ENCODE measurements around the gene LRFN3.
"Not testable (repeated sequence)": the region's sequence is repeated elsewhere in the genome, so short reads cannot be mapped to it uniquely, and the experiment has no call there.

LRFN3 gene

DNA sequence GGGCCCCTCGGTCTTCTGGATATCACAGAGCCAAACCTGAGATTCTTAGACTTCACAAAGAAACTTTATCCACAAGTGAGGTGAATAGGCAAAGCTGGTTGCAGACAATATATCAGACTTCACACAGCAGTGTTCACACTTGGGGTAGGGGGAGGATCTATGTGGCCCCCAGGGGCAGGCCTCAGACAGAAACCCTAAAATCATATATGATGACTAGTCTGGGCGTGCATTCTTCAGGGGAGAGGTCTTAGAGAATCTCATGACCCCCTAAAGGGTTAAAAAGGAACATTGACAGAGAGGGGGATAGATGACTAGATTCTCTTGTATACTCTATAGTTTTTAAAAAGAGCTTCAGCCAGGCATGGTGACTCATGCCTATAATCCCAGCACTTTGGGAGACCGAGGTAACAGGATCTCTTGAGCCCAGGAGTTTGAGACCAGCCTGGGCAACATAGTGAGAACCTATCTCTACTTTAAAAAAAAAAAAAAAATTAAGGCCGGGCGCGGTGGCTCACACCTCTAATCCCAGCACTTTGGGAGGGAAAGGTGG lies 30.9 kb upstream of the LRFN3 start:
- no peak for DNase-seq

- DNase-seq, result no peak
Observed at GRCh38 chr19:35907377-35907745, 28.8 kb upstream of the LRFN3 start.

DNA sequence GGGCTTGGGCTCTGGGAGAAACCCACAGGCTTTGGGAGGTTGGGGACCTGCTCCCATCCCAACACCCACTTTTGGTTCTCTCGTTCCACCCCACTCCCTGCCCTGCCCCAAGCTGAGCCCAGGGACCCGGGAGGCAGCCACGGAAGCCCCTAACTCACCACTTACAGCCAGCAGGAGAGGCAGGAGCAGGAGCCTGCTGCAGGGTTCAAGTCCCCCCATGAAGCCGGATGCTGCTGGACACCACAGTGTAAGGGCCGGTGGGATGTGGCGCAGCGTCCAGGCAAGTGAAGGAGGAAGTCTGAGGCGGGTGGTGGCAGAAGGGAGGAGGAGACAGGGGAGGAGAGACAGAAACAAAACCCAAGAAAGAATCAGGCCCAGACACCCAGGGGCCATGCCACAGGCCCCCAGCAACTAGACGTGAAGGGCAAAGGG lies 28.1 kb upstream of the LRFN3 start, which contains the start of gene TYROBP:
TYROBP (minus strand) TSS at position 286 of the 432 bp plus-strand sequence; CDS start at position 219, 67 bp downstream.
- peak in 1 of 2 experiments; percentile 10 for DNase-seq

GRCh38 chr19:35908973-35909683 lies 27.0 kb upstream of the LRFN3 start:
- peak; percentile 98 for DNase-seq

DNA sequence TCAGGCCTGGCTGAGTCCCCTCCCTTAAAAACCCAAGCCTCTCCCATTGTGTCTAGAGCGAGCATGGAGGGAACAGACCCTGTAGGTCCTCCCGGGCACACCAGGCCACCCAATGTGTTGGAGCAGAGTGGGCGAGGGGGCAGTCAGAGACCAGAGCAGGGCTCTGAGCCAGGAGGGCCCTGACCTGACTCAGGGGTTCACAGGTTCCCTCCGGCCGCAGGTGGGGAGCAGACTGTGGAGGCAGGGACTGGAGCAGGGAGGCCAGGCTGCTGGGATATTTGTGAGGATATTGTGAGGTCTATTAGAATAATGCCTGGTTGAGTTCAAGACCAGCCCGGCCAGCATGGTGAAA lies 26.5 kb upstream of the LRFN3 start:
- DNase-seq, result no peak

DNA sequence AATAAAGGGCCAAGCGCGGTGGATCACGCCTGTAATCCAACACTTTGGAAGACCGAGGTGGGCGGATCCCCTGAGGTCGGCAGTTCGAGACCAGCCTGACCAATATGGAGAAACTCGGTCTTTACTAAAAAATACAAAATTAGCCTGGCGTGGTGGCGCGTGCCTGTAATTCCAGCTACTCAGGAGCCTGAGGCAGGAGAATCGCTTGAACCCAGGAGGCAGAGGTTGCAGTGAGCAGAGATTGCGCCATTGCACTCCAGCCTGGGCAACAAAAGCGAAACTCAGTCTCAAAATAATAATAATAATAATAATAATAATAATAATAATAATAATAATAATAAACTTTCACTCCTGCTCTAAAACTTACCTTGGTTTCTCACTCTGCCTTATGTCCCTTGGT lies 25.8 kb upstream of the LRFN3 start:
- DNase-seq, result not testable (repeated sequence)

DNA sequence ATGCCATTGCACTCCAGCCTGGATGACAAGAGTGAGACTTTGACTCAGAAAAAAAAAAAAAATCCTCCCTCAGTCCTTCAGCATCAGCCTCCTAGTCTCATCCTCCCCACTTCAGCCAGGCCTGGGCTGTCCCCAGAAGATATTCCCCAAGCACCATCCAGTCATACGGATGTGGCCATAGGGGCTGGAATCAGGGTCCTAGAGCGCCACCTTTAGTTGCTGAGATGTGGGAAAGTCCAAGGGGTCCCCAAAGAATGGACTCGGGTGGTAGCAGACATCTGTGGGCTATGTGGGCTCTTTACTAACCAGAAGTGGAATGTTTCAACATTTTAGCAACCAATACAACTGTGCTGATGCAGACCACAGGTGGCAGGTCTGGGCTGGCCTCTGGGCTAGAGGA lies 25.0 kb upstream of the LRFN3 start:
- no peak for DNase-seq

DNA sequence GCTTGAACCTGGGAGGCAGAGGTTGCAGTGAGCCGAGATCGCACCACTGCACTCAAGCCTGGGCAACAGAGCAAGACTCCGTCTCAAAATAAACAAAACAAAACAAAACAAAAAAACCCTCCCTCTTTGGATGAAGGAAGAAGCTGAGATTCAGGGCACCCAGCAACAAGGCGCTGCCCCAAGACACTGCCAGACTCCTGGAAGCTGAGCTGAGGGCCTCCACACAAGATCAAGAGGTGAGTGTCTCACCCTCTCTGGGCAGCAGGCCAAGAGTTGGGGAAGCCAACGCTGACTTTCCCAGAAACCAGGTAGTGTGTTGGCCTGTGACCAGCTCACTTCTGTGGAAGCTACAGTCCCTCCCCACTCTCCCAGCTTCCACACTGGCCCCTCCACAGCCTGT lies 24.4 kb upstream of the LRFN3 start:
- no peak for DNase-seq

- DNase-seq, result no peak
Observed at GRCh38 chr19:35913589-35913988, 22.6 kb upstream of the LRFN3 start.

DNA sequence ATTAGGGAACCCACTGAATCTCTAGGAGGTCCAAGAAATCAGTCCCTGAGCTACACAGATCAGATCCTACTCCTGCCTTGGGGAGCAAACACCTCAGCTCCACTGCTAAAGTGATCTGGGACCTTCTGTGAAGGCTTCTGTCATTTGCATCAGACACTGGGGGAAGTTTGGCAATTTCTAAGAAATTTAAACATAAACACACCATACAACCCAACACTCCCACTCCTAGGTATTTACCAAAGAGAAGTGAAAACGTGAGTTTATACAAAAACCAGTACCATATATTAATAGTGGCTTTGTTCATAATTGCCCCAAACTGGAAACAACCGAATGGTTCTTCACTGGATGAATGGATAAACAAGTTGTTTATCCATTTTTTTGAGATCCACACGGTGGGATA lies 20.7 kb upstream of the LRFN3 start:
- DNase-seq, result no peak

GRCh38 chr19:35919306-35919705 lies 16.9 kb upstream of the LRFN3 start:
- DNase-seq, result no peak

- DNase-seq, result no peak
Observed at GRCh38 chr19:35921012-35921411, 15.2 kb upstream of the LRFN3 start.

DNA sequence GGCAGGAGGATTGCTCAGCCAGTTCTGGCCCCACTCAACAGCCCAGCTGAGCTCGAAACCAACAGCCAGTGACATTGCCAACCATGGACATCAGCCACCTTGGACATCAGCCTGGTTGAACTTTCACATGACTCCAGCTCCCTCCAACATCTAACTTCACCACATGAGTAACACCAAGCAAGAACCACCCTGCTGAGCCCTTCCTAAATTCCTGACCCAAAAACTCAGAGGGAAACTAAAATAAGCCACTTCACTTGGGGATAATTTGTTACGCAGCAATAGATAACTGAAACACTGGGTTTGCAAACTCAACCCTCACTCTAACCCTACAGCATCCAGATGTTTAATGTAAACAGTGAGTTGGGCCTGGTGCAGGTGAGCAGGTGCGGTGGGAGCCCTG lies 10.7 kb upstream of the LRFN3 start:
- no peak for DNase-seq

DNA sequence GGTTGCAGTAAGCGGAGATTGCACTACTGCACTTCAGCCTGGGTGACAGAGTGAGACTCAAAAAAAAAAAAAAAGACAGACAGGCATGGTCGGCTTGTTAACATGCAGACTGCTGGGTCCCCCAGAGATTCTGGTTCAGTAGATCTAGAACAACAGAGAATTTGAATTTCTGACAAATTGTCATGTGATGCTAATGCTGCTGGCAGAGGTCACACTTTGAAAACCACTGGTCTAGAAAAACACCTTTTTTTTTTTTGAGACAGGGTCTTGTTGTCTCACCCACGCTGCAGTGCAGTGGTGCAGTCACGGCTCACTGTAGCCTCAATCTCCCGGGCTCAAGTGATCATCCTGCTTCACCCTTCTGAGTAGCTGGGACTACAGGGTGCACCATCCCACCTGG lies 7.7 kb upstream of the LRFN3 start:
- DNase-seq, result no peak

- peak; percentile 42 to 46 for DNase-seq
Observed at GRCh38 chr19:35929876-35930275, 6.3 kb upstream of the LRFN3 start.

DNA sequence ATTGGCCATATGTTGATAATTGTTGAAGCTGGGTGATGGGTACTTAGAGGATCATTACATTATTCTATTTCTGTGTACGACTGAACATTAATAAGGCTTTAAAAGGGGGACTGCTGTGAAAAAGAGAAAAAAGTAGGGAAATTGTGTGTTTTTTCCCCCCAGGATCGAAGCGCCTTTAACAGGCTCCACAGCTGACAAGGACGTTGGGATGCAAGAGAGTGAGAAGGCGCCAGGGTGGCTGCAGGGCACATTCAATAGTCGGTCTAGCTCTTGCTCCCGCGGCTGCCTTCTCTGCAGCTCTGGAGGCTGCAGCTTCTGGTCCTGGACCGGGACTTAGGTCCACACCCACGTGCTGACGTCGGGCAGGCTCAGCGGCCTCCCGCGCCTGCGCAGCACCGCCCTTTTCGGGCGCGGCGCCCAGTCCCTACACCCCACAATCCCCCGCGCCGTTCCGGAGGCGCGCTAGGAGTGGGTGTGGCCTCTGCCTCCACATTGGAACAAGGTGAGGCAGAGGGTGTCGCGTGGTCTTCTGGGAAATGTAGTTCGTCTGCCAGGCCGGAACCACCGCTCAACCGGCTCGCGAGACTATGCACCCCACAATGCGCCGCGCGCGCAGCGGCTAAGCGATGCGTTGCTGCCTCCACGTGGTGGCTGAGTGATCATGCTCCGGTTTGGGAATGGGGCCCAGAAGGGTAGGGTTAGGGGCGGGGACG lies 4.9 kb upstream of the LRFN3 start:
- peak; percentile 97 to 99 for DNase-seq

DNA sequence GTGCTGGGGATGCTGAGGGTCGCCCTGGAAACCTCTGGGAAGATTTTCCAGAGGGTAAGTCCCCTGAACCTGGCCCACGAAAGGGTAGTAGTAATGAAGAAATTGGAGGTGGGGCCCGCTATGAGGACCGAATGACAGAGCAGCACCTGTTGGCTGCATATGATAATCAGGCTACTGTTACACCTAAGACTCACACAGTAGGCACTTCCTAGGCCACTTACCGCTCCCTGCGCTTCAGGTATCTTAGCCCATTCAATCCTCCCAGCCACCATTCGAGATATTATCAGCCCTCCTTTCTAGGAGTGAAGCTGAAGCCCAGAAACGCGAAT lies 4.3 kb upstream of the LRFN3 start:
- no peak for DNase-seq

GRCh38 chr19:35932291-35932936 lies 3.8 kb upstream of the LRFN3 start:
- no peak for DNase-seq

DNA sequence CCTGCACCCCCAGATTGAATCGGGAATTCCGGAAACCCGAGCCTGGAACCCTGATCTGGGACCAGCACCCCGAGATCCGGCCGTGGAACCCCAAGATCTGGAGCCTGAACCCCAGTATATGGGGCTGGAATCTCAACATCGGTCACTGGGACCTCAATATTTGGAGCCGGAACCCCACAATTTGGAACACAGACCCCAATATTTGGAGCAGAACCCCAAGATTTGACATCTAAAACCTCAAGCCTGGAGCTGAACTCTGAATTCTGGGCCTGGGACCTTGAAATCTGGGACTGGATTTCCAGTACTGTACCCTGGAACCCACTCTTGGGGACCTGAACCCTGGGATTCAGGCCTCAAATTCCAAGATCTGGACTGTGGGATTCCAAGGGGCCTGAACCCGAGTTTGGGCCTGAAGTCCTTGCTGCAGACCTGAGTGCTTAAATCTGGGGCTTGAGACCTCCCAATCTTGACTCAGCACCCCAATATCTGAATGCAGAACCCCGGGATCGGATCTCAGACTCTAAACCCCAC lies 629 bp downstream of the LRFN3 start:
- DNase-seq, result no peak

GRCh38 chr19:35937345-35938281 lies 1.4 kb downstream of the LRFN3 start:
- no peak for DNase-seq

DNA sequence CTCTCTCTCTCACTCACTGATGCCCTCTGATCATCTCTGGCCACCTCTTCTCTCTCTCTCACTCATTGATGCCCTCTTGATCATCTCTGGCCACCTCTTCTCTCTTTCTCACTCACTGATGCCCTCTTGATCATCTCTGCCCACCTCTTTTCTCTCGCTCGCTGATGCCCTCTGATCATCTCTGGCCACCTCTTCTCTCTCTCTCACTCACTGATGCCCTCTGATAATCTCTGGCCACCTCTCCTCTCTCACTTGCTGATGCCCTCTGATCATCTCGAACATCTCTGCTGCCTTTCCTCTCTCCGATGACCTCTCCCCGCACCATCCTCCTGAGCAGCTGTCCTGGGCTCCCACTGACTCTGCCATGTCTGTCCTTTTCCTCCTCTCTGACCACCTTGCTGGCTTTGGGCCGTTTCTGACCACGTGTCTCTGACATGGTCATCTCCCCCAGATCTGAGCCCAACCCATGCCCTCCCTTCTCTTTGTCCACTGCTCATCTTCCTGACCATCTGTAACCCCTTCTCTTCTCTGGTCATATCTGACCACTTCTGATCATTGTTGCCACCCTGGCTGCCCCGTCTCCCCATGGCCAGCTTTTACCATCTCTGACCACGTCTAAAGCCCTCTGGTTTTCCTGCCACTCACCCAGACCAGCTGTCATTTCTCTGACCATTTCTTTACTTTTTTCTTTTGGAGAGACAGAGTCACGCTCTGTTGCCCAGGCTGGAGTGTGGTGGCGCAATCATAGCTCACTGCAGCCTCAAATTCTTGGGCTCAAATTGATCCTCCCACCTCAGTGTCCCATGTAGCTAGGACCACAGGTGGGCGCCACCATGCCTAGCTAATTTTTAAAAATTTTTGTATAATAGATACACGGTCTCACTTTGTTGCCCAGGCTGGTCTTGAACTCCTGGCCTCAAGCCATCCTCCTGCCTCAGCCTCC lies 2.4 kb downstream of the LRFN3 start:
- DNase-seq, result no peak
